Activated naive CD4-positive, alpha-beta T cell treated with anti-CD3 and anti-CD28 coated beads, Interleukin-2, amount 50 U/mL, for 24 hours (primary cell): ENCODE results near the gene MT1HL1.
"Not testable (repeated sequence)": the region's sequence is repeated elsewhere in the genome, so short reads cannot be mapped to it uniquely, and the experiment has no call there.

Source experiments
- H3K27ac Mint-ChIP-seq: one replicate; pipeline ENCODE4 v1.8.0; 2021; ENCODE audit warnings: mild to moderate bottlenecking, mixed read lengths
- H3K27me3 Mint-ChIP-seq: one replicate; pipeline ENCODE4 v1.8.0; 2021; ENCODE audit warnings: mixed read lengths
- H3K36me3 Mint-ChIP-seq: one replicate; pipeline ENCODE4 v1.8.0; 2021; ENCODE audit warnings: mixed read lengths
- H3K4me1 Mint-ChIP-seq: one replicate; pipeline ENCODE4 v1.8.0; 2021; ENCODE audit warnings: mixed read lengths
- H3K4me3 Mint-ChIP-seq: one replicate; pipeline ENCODE4 v1.8.0; 2021; ENCODE audit warnings: mild to moderate bottlenecking, mixed read lengths
- H3K9me3 Mint-ChIP-seq: one replicate; pipeline ENCODE4 v1.8.0; 2021; ENCODE audit warnings: mixed read lengths

MT1HL1 gene

DNA sequence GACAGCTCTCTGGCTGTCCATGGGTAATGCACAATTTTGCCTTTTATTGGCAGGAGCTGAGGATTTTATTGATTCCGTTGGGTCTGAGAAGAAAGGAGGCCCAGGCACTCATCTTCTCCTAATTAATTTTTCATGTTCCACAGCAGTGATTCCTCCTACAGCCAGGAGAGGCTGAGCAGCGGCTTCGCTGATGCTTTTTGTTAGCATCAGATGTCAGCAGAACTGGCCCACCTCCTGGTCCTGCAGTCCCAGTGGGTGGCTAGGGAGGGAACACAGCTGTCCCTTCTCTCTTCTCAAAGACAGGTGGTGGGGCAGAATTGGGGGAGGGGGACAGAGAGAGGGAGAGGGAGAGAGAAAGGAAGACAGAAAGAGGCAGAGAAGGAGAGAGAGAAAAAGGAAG, 5.7 kb downstream of the MT1HL1 start:
- Mint-ChIP-seq H3K27ac (no peak overlapping the region), H3K36me3 (no peaks in the 10 kb centered on the region), H3K27me3 (peaks cover under 1% of the 10 kb centered on the region), H3K4me1 (no peaks in the 10 kb centered on the region), H3K9me3 (no peaks in the 10 kb centered on the region), H3K4me3 (no peak overlapping the region)

DNA sequence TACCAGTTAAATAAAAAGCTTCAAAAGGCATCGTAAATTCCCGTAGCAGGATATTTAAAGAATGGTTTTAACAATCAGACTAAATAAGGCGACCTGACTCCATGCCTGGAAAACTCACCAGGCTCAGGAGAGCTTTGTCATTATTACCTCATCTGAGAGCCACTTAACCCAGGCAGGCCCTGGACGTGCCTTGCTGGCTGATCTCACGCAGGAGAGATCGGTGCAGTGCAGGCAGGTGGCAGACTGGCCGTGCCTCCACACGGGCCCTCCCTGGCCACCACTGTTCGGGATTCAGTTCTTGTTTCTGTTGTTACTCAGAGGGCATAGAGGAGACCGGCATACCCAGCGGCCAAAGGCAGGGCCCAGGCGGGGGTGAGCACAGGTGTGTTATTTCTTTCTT, 6.4 kb downstream of the MT1HL1 start:
- Mint-ChIP-seq H3K27me3 (peaks cover 1% of the 10 kb centered on the region), H3K27ac (no peak overlapping the region), H3K4me3 (no peak overlapping the region), H3K36me3 (no peaks in the 10 kb centered on the region), H3K9me3 (no peaks in the 10 kb centered on the region), H3K4me1 (no peaks in the 10 kb centered on the region)

DNA sequence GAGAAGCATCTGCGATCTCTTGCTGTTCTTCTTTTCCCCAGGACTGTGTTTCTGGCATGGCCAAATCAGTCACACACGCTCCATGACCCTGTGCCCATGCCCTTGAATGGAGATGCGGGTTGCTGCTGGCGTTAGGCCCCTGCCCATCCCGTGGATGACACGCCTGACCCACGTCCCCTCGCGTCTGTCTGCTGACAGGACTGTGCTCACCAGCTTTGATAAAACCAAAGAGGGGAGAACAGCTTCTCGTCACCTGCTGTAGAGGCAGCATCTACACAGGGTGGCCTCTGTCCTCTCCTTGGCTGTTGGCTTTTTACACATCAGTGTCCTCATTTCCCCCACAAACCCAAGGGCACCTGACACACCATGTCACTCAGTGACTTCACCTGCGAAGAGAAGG, 6.9 kb downstream of the MT1HL1 start:
- no peaks in the 10 kb centered on the region for H3K4me1 Mint-ChIP-seq
- H3K27ac Mint-ChIP-seq, result no peak overlapping the region
- H3K27me3 Mint-ChIP-seq, result peaks cover 2% of the 10 kb centered on the region
- H3K9me3 Mint-ChIP-seq, result no peaks in the 10 kb centered on the region
- H3K4me3 Mint-ChIP-seq, result no peak overlapping the region
- no peaks in the 10 kb centered on the region for H3K36me3 Mint-ChIP-seq

DNA sequence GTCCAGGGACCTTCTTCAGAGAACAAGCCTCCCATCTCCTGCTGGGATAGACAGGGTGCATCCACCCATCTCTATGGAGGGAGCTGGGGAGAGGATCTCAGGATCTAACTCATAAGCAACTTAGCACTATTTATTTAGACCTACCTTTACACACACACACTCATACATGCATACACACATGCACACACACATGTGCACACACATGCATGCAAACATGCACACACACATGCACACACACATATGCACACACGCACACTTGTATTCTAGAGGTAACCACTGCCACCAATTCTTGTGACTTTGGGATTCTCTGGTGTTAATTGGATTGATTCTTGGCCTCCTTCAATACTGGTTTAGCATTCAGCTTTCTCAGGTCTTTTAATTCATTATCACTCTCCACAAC, 9.8 kb downstream of the MT1HL1 start:
- peaks cover 16% of the 10 kb centered on the region for H3K9me3 Mint-ChIP-seq
- no peaks in the 10 kb centered on the region for H3K36me3 Mint-ChIP-seq
- no peak overlapping the region for H3K27ac Mint-ChIP-seq
- peaks cover 5% of the 10 kb centered on the region for H3K27me3 Mint-ChIP-seq
- no peaks in the 10 kb centered on the region for H3K4me1 Mint-ChIP-seq
- no peak overlapping the region for H3K4me3 Mint-ChIP-seq

DNA sequence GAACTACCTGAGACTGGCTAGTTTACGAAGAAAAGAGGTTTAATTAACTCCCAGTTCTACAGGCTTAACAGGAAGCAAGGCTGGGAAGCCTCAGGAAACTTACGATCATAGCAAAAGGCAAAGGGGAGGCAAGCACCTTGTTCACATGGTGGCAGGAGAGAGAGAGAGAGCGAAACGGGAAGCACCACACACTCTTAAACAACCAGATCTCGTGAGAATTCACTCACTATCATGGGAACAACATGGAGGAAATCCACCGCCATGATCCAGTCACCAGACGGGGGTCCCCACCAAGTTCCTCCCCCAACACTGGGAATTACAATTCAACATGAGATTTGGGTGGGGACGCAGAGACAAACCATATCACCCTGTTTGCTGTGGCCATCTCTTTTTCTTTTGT, 11.8 kb downstream of the MT1HL1 start:
- H3K27ac Mint-ChIP-seq, result no peak overlapping the region
- H3K27me3 Mint-ChIP-seq, result peaks cover 5% of the 10 kb centered on the region
- H3K4me1 Mint-ChIP-seq, result no peaks in the 10 kb centered on the region
- H3K4me3 Mint-ChIP-seq, result no peak overlapping the region
- H3K36me3 Mint-ChIP-seq, result no peaks in the 10 kb centered on the region
- peaks cover 23% of the 10 kb centered on the region for H3K9me3 Mint-ChIP-seq

DNA sequence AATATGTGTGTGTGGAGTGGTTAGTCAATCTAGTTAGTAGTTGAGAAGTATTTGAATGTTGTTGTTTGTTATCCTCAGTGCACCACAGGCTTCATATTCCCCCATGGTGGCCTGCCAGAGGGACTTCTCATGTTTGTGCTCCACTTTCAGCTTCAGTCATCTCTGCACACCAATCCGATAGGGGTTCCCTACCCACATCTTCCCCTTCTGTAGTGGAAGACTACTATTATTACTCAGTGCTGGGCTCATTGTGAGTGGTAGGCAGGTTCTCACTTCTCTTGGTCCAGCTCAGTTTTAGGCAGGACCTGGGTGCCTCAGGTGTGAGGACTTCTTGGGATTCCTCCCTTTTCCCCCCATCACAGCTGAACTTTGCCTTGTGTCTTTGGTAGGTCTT, 14.2 kb downstream of the MT1HL1 start:
- Mint-ChIP-seq H3K4me3 (no peak overlapping the region), H3K4me1 (no peaks in the 10 kb centered on the region), H3K27me3 (peaks cover 5% of the 10 kb centered on the region), H3K9me3 (peaks cover 27% of the 10 kb centered on the region), H3K27ac (no peak overlapping the region), H3K36me3 (no peaks in the 10 kb centered on the region)

DNA sequence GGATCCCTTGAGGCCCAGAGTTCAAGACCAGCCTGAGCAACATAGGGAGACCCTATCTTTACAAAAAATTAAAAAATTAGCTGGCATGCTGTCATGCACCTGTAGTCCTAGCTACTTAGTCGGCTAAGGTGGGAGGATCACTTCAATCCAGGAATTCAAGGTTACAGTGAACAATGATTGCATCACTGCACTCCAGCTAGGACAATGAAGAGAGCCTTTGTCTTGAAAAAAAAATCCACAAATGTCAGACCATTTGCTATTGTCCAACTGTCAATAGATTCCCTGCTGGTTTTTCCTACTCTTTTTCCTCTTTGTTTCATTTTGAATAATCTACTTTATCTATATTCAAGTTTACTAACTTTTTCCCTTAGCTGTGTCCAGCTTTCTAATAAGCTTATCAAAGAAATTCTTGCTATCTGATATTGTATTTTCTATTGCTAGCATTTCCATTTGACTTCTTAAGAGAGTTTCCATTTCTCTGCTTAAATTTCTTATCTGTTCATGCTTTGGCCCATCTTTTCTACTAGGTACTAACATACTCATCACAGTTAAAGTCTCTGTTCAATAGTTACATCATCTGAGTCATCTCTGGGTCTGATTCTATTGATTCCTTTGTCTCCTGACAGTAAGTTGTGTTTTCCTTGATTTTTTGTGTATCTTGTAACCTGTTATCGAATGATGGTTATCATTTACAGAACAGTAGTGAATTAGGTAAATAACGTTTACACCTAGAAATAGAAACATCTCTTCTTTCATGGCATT, 14.8 kb downstream of the MT1HL1 start:
- Mint-ChIP-seq H3K27ac (no peak overlapping the region), H3K4me3 (no peak overlapping the region), H3K4me1 (no peaks in the 10 kb centered on the region), H3K9me3 (peaks cover 27% of the 10 kb centered on the region), H3K36me3 (no peaks in the 10 kb centered on the region), H3K27me3 (peaks cover 5% of the 10 kb centered on the region)

DNA sequence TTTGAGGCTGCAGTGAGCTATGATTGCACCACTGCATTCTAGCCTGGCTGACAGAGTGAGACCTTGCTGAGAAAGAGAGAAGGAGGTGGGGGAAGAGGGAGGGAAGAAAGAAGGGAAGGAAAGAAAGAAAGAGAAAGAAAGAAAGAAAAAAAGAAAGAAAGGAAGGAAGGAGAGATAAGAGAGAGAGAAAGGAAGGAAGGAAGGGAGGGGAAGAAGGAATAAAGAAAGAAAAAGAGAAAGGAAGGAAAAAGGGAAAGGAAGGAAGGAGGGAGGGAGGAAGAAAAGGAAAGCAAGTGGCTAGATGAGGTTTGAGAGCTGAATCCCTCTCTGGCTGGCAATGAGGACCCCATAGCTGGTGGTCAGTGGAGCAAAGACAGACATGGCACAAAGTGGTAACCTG, 20.4 kb downstream of the MT1HL1 start:
- Mint-ChIP-seq H3K27me3 (no peaks in the 10 kb centered on the region), H3K27ac (no peak overlapping the region), H3K9me3 (peaks cover 5% of the 10 kb centered on the region), H3K36me3 (no peaks in the 10 kb centered on the region), H3K4me3 (no peak overlapping the region), H3K4me1 (no peaks in the 10 kb centered on the region)

DNA sequence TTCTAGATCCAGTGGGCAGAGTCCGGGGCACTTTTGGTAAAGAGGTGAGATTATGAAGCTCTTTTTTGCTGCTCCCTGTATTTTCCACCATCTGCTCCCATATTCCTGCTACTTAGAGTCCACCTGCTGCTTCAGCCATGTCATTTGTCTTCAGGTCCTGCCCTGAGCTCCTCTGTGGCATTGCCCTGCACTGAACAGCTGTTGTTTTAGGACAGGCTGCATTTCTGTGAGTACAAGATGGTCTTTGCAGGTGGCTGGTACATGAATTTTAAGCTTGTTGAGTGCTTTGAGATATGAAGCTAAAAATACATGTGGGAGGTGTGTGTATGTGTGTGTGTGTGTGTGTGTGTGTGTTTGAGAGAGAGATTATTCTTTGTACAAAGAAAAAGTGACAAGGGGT, 21.9 kb downstream of the MT1HL1 start:
- Mint-ChIP-seq H3K4me3 (no peak overlapping the region), H3K27me3 (no peaks in the 10 kb centered on the region), H3K27ac (no peak overlapping the region), H3K9me3 (peaks cover 4% of the 10 kb centered on the region), H3K4me1 (no peaks in the 10 kb centered on the region), H3K36me3 (no peaks in the 10 kb centered on the region)

DNA sequence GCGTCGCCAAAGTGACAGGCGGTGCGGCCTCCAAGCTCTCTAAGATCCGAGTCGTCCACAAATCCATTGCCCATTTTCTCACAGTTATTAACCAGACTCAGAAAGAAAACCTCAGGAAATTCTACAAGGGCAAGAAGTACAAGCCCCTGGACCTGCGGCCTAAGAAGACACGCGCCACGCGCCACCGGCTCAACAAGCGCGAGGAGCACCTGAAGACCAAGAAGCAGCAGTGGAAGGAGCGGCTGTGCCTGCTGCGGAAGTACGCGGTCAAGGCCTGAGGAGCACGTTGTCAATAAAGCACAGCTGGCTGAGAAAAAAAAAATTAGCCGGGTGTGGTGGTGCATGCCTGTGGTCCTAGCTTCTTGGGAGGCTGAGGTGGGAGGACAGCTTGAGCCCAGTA, 22.8 kb downstream of the MT1HL1 start:
- H3K27me3 Mint-ChIP-seq, H3K36me3 Mint-ChIP-seq, H3K4me1 Mint-ChIP-seq, H3K9me3 Mint-ChIP-seq, H3K27ac Mint-ChIP-seq, H3K4me3 Mint-ChIP-seq: not testable (repeated sequence)

DNA sequence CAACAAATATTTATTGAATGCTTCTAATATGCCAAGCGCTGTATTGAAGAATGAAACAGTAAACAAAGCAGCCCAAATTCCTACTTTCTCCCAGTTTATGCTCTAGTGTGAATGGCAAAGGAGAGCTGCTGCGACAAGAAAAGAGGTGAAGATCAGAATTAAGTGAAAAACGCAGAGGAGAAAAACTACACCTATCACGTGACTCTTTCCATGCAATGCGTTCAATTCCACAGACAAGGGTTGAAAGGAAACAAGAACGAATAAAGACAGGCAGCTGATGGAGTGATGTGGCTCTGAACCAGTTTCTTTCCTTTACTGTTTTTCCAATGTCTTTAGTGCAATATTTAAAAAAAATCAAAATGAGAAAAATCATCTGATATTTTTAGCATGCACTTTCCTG, 23.6 kb downstream of the MT1HL1 start:
- Mint-ChIP-seq H3K4me3 (no peak overlapping the region), H3K9me3 (peaks cover 7% of the 10 kb centered on the region), H3K27me3 (peaks cover 3% of the 10 kb centered on the region), H3K36me3 (peaks cover 4% of the 10 kb centered on the region), H3K4me1 (no peaks in the 10 kb centered on the region), H3K27ac (no peak overlapping the region)

DNA sequence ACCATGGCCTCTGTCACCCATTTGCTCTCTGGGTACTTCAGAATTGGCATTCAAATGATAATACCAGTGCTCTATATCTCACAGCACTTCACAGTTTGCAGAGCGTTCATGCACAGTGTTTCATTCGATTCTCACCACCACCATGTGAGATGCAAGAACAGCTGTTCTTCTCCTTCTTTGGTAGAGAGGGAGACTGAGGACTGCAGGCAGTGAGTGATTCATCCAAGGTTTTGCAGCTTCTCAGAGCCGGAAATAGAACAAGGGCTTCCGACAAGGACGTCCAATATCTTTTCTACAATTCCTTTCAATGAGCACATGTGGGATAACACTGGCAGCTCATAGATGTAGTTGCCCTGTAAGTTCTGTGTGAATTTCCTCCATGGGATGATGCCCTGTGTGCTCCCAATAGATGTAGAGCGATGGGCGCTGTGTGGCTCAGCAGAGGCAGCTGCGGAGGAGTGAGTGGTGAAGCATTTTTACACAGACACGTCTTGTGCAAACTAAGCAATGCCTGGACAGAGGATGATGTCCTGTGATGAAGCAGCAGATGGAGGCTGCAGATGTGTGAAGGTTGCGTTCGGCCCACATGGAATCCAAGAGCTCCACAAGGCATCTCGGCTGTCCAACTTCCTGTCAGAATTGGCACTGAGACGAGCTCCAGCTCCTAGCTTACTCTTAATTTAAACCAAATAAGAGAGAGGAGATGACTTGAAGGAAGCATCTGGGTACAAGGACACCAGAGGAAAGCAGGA, 24.9 kb downstream of the MT1HL1 start:
- Mint-ChIP-seq H3K4me1 (no peaks in the 10 kb centered on the region), H3K4me3 (no peak overlapping the region), H3K36me3 (peaks cover 4% of the 10 kb centered on the region), H3K27ac (no peak overlapping the region), H3K27me3 (peaks cover 3% of the 10 kb centered on the region), H3K9me3 (peaks cover 9% of the 10 kb centered on the region)

DNA sequence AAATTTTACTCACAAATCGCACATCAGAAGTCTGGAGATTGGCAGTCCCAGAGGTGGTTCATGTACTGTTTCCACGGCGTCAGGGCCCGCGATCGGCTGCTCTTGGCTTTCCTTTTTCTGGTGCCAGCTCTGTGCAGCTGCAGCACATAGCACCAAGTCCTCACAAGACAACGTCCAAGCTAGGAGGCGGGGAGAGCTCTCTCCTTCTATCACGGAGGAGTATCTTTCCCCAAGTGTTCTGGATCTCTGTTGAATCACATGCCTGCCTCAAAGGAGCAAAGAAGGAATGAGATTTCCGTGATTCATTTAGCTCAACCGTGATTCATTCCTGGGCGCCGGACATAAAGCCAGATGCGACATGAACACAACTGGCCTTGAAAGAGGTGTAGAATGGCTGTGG, 25.5 kb downstream of the MT1HL1 start:
- H3K27me3 Mint-ChIP-seq, result peaks cover 3% of the 10 kb centered on the region
- peaks cover 4% of the 10 kb centered on the region for H3K36me3 Mint-ChIP-seq
- H3K27ac Mint-ChIP-seq, result no peak overlapping the region
- peaks cover 9% of the 10 kb centered on the region for H3K9me3 Mint-ChIP-seq
- H3K4me3 Mint-ChIP-seq, result no peak overlapping the region
- H3K4me1 Mint-ChIP-seq, result no peaks in the 10 kb centered on the region

DNA sequence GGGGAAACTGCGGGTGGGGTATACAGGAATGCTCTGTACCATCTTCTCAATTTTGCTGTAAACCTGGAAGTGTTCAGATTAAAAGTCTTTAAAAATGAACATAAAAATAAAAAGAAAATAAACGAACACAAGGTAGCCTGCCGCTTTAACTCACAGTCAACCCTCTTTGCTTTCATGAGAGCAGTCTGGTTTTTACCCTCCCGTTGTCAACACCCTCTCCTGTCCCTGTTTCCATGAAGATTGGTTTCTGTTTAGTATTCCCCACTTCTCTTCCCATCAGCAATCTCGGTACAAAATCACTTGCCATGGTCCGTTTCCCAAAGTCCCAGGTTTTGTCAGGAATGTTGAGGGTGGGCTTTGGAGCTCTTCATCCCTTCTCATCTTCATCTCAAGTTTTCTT, 28.8 kb downstream of the MT1HL1 start:
- H3K9me3 Mint-ChIP-seq, result peaks cover 9% of the 10 kb centered on the region
- H3K4me3 Mint-ChIP-seq, result no peak overlapping the region
- H3K27me3 Mint-ChIP-seq, result peaks cover 7% of the 10 kb centered on the region
- H3K4me1 Mint-ChIP-seq, result no peaks in the 10 kb centered on the region
- no peak overlapping the region for H3K27ac Mint-ChIP-seq
- H3K36me3 Mint-ChIP-seq, result peaks cover 4% of the 10 kb centered on the region

DNA sequence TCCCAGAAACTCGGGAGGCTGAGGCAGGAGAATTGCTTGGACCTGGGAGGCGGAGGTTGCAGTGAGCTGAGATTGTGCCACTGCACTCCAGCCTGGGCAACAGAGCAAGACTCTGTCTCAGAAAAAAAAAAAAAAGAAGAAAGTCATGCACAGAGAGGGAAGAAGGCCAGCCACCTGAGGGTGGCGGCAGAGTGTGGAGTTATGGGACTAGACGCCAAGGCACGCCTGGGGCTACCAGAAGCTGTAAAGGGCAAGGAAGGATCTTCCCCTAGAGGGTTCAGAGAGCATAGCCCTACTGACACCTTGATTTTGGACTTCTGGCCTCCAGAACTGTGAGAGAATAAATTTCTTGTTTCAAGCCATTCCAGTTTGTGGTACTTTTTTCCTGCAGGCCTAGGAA, 30.2 kb downstream of the MT1HL1 start:
- H3K9me3 Mint-ChIP-seq, H3K27ac Mint-ChIP-seq, H3K36me3 Mint-ChIP-seq, H3K27me3 Mint-ChIP-seq, H3K4me1 Mint-ChIP-seq, H3K4me3 Mint-ChIP-seq: not testable (repeated sequence)

DNA sequence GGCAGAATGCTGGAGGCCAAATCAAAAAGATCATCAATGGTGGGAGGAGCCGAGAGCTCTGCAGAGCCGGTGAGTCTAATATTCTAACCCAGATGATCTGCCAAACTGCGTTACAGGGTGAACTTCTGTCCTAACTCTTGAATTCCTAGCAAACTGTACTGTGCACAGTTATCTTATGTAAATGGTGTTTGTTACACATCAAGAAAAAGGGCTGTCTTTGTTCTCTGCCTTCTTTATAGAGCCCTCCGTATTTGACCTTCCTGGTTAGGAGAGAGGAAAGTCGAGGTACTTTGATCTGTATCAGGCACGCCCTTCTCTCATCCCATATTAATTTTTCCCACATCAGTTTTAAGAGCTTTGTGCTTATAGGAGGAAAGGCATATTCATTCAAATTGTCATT, 37.6 kb downstream of the MT1HL1 start:
- Mint-ChIP-seq H3K4me1 (no peaks in the 10 kb centered on the region), H3K36me3 (no peaks in the 10 kb centered on the region), H3K27ac (no peak overlapping the region), H3K27me3 (peaks cover 15% of the 10 kb centered on the region), H3K9me3 (peaks cover 2% of the 10 kb centered on the region), H3K4me3 (no peak overlapping the region)

DNA sequence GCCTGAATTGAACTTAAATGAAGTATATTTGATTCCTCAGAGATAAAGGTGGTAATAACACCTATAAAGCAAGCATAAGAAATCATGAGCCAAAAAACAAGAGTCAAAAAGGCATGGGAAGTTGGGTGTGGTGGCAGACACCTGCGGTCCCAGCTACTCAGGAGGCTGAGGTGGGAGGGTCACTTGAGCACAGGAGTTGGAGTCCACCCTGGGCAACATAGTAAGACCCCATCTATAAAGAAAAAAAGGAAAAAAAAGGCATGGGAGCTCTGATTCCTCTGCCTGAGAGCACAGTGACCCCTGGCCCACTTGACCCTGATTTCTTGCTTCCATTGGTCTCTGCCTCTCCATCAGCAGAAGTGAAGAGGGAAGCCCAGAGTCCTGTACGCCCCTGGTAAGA, 40.3 kb downstream of the MT1HL1 start:
- H3K4me3 Mint-ChIP-seq, result no peak overlapping the region
- no peak overlapping the region for H3K27ac Mint-ChIP-seq
- H3K27me3 Mint-ChIP-seq, result peaks cover 16% of the 10 kb centered on the region
- peaks cover 9% of the 10 kb centered on the region for H3K9me3 Mint-ChIP-seq
- no peaks in the 10 kb centered on the region for H3K36me3 Mint-ChIP-seq
- H3K4me1 Mint-ChIP-seq, result no peaks in the 10 kb centered on the region
